ENCODE results near the gene PWP2.
"Not testable (repeated sequence)": the region's sequence is repeated elsewhere in the genome, so short reads cannot be mapped to it uniquely, and the experiment has no call there.

Gene PWP2

GRCh38 chr21:44107026-44107501, at the start of gene PWP2:
PWP2 (plus strand) TSS chr21:44107399; CDS start chr21:44107417, 18 bp downstream.
- not testable (repeated sequence) for H3K9ac ChIP-seq (ENCODE audit: low read length); H3K4me1 ChIP-seq (ENCODE audit: control insufficient read depth, insufficient read depth, low read length); H3K4me3 ChIP-seq (ENCODE audit: low read length); H3K27ac ChIP-seq (ENCODE audit: low read depth, low read length); H3K27me3 ChIP-seq (ENCODE audit: control insufficient read depth, insufficient read depth, low read length); H3K36me3 ChIP-seq (ENCODE audit: control insufficient read depth, insufficient read depth, low read length)

DNA sequence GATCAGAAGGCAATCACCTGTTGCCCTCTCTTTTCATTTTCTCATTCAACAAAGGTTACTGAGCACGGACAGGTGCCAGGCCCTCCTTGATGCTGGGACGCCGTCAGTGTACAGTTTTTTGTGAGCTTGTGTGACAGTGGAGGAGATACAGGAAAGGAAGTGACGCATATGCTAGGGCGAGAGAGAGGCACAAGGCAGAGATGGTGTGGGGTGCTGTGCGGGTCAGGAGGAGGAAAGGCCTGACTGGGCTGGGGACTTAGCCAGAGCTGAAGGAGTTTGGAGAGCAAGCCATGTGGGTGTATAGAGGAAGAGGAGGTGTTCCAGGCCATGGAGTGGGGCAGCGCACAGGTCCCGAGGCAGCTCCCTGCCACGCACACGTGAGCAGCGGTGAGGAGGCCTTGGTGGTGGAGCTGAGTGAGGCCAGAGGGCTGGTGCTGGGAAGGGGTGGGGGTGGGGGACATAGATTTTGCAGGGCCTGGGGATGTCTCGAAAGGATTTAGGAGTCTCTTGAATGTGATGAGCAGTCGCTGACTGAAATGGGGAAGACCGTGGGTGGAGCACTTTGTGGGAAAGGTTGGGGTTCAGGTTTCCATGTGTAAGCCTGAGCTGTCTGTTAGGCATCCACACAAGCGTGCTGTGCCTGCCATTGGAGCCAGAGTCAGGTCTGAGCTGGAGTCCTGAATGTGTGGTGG, 49.1 kb upstream of the PWP2 start:
- no peaks in the 10 kb centered on the region for H3K27me3 ChIP-seq (ENCODE audit: control insufficient read depth, insufficient read depth, low read length)
- no peak overlapping the region for H3K27ac ChIP-seq (ENCODE audit: low read depth, low read length)
- H3K4me3 ChIP-seq (ENCODE audit: low read length), result no peak overlapping the region
- no peak overlapping the region for H3K9ac ChIP-seq (ENCODE audit: low read length)
- H3K36me3 ChIP-seq (ENCODE audit: control insufficient read depth, insufficient read depth, low read length), result peaks cover 12% of the 10 kb centered on the region
- H3K4me1 ChIP-seq (ENCODE audit: control insufficient read depth, insufficient read depth, low read length), result peaks cover under 1% of the 10 kb centered on the region

GRCh38 chr21:44058652-44058964, 48.6 kb upstream of the PWP2 start:
- Histone ChIP-seq H3K27ac (ENCODE audit: low read depth, low read length) (no peak overlapping the region), H3K4me1 (ENCODE audit: control insufficient read depth, insufficient read depth, low read length) (no peaks in the 10 kb centered on the region), H3K9ac (ENCODE audit: low read length) (no peak overlapping the region), H3K4me3 (ENCODE audit: low read length) (no peak overlapping the region), H3K27me3 (ENCODE audit: control insufficient read depth, insufficient read depth, low read length) (no peaks in the 10 kb centered on the region), H3K36me3 (ENCODE audit: control insufficient read depth, insufficient read depth, low read length) (peaks cover 12% of the 10 kb centered on the region)

- H3K4me3 ChIP-seq (ENCODE audit: low read length), result no peak overlapping the region
- no peak overlapping the region for H3K9ac ChIP-seq (ENCODE audit: low read length)
- no peaks in the 10 kb centered on the region for H3K4me1 ChIP-seq (ENCODE audit: control insufficient read depth, insufficient read depth, low read length)
- no peak overlapping the region for H3K27ac ChIP-seq (ENCODE audit: low read depth, low read length)
- no peaks in the 10 kb centered on the region for H3K27me3 ChIP-seq (ENCODE audit: control insufficient read depth, insufficient read depth, low read length)
- peaks cover 12% of the 10 kb centered on the region for H3K36me3 ChIP-seq (ENCODE audit: control insufficient read depth, insufficient read depth, low read length)
Measured at GRCh38 chr21:44058981-44059380, 48.2 kb upstream of the PWP2 start.

DNA sequence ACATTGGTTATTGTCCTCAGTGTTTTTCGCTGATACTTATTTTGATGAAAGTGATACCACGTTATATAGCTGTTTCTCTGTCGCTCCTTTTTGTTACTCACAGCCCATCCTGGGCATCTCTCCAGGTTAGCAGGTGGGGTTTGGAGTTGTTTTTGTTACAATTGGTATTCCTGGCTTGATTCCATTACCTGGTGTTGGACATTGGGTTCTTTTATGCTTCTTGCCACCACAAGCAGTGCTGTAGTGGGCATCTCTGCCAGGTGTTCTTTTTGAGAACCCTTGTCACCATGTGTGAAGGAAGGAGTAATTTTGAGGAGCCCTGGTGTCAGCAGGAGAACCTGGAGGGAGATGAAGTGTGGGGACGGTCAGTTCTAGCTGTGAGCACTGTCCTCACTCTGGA, 47.5 kb upstream of the PWP2 start:
- H3K27ac ChIP-seq (ENCODE audit: low read depth, low read length), result no peak overlapping the region
- no peak overlapping the region for H3K4me3 ChIP-seq (ENCODE audit: low read length)
- peaks cover 12% of the 10 kb centered on the region for H3K36me3 ChIP-seq (ENCODE audit: control insufficient read depth, insufficient read depth, low read length)
- no peak overlapping the region for H3K9ac ChIP-seq (ENCODE audit: low read length)
- no peaks in the 10 kb centered on the region for H3K27me3 ChIP-seq (ENCODE audit: control insufficient read depth, insufficient read depth, low read length)
- no peaks in the 10 kb centered on the region for H3K4me1 ChIP-seq (ENCODE audit: control insufficient read depth, insufficient read depth, low read length)

DNA sequence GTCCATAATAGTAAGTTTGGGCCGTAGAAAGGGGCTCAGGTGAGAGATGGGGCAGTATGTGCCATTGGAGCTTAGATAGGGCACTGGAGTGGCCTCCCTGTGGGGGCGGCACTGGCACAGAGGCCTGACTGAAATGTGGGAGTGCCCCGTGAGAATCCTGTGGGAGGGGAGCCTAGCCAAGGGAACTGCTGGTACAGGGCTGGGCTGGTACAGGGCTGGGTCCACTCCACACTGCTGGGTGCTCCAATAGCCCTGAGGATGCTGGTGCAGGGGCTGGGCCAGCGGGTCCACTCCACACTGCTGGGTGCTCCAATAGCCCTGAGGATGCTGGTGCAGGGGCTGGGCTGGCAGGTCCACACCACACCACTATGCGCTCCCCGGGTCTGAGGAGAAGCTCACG, 44.8 kb upstream of the PWP2 start:
- Histone ChIP-seq H3K27me3 (ENCODE audit: control insufficient read depth, insufficient read depth, low read length) (no peaks in the 10 kb centered on the region), H3K27ac (ENCODE audit: low read depth, low read length) (no peak overlapping the region), H3K36me3 (ENCODE audit: control insufficient read depth, insufficient read depth, low read length) (peaks cover 12% of the 10 kb centered on the region), H3K4me3 (ENCODE audit: low read length) (no peak overlapping the region), H3K4me1 (ENCODE audit: control insufficient read depth, insufficient read depth, low read length) (no peaks in the 10 kb centered on the region), H3K9ac (ENCODE audit: low read length) (no peak overlapping the region)

DNA sequence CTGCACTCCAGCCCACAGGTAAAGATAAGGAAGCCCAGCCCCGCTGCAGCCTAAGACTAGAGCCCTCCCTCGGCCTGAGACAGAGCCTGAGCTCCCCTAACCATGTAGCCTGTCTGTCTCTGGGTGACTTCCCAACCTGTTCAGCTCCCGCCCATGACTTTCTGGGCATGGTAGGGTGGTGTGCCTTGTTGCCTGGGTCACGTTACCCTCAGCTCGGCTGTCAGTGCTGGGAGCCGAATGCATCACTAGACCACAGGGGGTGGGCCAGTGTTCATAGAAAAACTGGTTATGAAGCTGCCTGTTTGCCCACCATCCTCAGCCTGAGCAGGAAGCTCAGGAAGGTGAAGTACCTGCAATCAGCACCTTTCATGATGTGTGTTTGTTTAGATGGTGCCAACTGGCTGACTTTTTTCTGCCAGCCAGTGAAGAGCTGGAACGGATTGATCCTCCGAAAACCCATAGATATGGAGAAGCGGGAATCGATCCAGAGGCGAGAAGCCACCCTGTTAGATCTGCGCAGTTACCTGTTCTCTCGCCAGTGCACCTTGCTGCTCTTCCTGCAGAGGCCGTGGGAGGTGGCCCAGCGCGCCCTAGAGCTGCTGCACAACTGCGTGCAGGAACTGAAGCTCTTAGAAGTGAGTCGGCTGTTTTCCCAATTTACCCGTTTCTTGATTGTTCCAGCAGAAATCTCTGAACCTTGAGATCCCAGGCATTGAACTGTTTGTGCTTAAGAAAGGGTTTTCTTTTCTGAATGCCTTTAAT, 43.9 kb upstream of the PWP2 start:
- H3K4me1 ChIP-seq (ENCODE audit: control insufficient read depth, insufficient read depth, low read length), result no peaks in the 10 kb centered on the region
- no peak overlapping the region for H3K27ac ChIP-seq (ENCODE audit: low read depth, low read length)
- H3K36me3 ChIP-seq (ENCODE audit: control insufficient read depth, insufficient read depth, low read length), result peaks cover 12% of the 10 kb centered on the region
- no peaks in the 10 kb centered on the region for H3K27me3 ChIP-seq (ENCODE audit: control insufficient read depth, insufficient read depth, low read length)
- no peak overlapping the region for H3K4me3 ChIP-seq (ENCODE audit: low read length)
- H3K9ac ChIP-seq (ENCODE audit: low read length), result no peak overlapping the region

- Histone ChIP-seq H3K27ac (ENCODE audit: low read depth, low read length) (no peak overlapping the region), H3K4me1 (ENCODE audit: control insufficient read depth, insufficient read depth, low read length) (no peaks in the 10 kb centered on the region), H3K4me3 (ENCODE audit: low read length) (no peak overlapping the region), H3K9ac (ENCODE audit: low read length) (no peak overlapping the region), H3K36me3 (ENCODE audit: control insufficient read depth, insufficient read depth, low read length) (peaks cover 15% of the 10 kb centered on the region), H3K27me3 (ENCODE audit: control insufficient read depth, insufficient read depth, low read length) (no peaks in the 10 kb centered on the region)
Measured at GRCh38 chr21:44064852-44065403, 42.3 kb upstream of the PWP2 start.

GRCh38 chr21:44065428-44065827, 41.8 kb upstream of the PWP2 start:
- no peak overlapping the region for H3K27ac ChIP-seq (ENCODE audit: low read depth, low read length)
- H3K4me1 ChIP-seq (ENCODE audit: control insufficient read depth, insufficient read depth, low read length), result peaks cover 1% of the 10 kb centered on the region
- no peak overlapping the region for H3K9ac ChIP-seq (ENCODE audit: low read length)
- H3K27me3 ChIP-seq (ENCODE audit: control insufficient read depth, insufficient read depth, low read length), result no peaks in the 10 kb centered on the region
- no peak overlapping the region for H3K4me3 ChIP-seq (ENCODE audit: low read length)
- peaks cover 14% of the 10 kb centered on the region for H3K36me3 ChIP-seq (ENCODE audit: control insufficient read depth, insufficient read depth, low read length)

DNA sequence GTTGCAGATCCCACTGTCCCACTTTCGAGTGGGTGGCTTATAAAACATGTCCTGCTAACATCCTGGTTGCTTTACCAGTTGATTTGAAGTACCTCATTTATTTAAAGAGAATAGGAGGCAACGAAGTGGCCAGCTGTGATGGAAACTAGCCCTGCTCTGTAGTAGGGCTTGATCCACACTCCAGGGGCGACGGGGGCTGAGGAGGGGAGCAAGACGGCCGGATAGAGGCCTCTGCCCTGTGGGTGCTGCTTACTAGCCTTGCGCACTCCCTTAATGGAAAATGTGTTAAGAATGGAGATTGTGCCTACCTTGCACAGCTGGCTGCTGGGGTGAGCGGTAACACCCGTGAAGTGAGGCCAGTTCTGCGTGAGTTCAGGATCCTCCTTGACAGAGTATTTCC, 41.1 kb upstream of the PWP2 start:
- H3K27ac ChIP-seq (ENCODE audit: low read depth, low read length), result no peak overlapping the region
- no peaks in the 10 kb centered on the region for H3K27me3 ChIP-seq (ENCODE audit: control insufficient read depth, insufficient read depth, low read length)
- H3K4me1 ChIP-seq (ENCODE audit: control insufficient read depth, insufficient read depth, low read length), result peaks cover 3% of the 10 kb centered on the region
- H3K36me3 ChIP-seq (ENCODE audit: control insufficient read depth, insufficient read depth, low read length), result peaks cover 14% of the 10 kb centered on the region
- H3K4me3 ChIP-seq (ENCODE audit: low read length), result no peak overlapping the region
- H3K9ac ChIP-seq (ENCODE audit: low read length), result no peak overlapping the region

GRCh38 chr21:44067011-44067839, 40.0 kb upstream of the PWP2 start:
- Histone ChIP-seq H3K27me3 (ENCODE audit: control insufficient read depth, insufficient read depth, low read length) (no peaks in the 10 kb centered on the region), H3K36me3 (ENCODE audit: control insufficient read depth, insufficient read depth, low read length) (peaks cover 12% of the 10 kb centered on the region), H3K4me3 (ENCODE audit: low read length) (no peak overlapping the region), H3K9ac (ENCODE audit: low read length) (no peak overlapping the region), H3K4me1 (ENCODE audit: control insufficient read depth, insufficient read depth, low read length) (peaks cover 8% of the 10 kb centered on the region), H3K27ac (ENCODE audit: low read depth, low read length) (no peak overlapping the region)

- Histone ChIP-seq H3K9ac (ENCODE audit: low read length) (no peak overlapping the region), H3K4me1 (ENCODE audit: control insufficient read depth, insufficient read depth, low read length) (peaks cover 8% of the 10 kb centered on the region), H3K27ac (ENCODE audit: low read depth, low read length) (no peak overlapping the region), H3K4me3 (ENCODE audit: low read length) (no peak overlapping the region), H3K36me3 (ENCODE audit: control insufficient read depth, insufficient read depth, low read length) (peaks cover 16% of the 10 kb centered on the region), H3K27me3 (ENCODE audit: control insufficient read depth, insufficient read depth, low read length) (no peaks in the 10 kb centered on the region)
Measured at GRCh38 chr21:44070391-44070790, 36.8 kb upstream of the PWP2 start.

All from rectal smooth muscle tissue (tissue), 1 donor.